ENCODE data around the gene VTI1A.

DNA sequence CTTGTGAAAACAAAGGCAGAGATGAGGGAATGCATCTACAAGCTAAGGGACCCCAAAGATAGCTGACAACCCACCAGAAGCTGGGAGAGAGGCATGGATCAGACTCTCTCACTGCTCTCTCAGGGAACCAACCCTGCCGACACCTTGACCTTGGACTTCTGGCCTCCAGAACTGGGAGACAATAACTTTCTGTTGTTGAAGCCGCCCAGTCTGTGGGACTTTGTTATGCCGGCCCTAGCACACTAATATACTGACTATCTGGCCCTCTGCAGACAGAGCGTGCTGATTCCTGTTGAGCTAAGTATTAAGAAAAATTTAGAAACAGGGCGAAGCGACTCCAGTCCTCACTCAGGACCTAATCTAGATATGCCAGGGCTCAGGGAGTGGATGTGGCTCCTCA lies 358.7 kb downstream of the VTI1A start:
- TF ChIP-seq, protein P1, sequence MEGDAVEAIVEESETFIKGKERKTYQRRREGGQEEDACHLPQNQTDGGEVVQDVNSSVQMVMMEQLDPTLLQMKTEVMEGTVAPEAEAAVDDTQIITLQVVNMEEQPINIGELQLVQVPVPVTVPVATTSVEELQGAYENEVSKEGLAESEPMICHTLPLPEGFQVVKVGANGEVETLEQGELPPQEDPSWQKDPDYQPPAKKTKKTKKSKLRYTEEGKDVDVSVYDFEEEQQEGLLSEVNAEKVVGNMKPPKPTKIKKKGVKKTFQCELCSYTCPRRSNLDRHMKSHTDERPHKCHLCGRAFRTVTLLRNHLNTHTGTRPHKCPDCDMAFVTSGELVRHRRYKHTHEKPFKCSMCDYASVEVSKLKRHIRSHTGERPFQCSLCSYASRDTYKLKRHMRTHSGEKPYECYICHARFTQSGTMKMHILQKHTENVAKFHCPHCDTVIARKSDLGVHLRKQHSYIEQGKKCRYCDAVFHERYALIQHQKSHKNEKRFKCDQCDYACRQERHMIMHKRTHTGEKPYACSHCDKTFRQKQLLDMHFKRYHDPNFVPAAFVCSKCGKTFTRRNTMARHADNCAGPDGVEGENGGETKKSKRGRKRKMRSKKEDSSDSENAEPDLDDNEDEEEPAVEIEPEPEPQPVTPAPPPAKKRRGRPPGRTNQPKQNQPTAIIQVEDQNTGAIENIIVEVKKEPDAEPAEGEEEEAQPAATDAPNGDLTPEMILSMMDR (conservative IDR thresholded peaks at IDR 0.05 in 1 of 2, IDR thresholded peaks at IDR 0.05 in 1 of 2; ENCODE audit: extremely low read depth in 1 of 2, insufficient read depth in 1 of 2, low read depth in 1 of 2, low read length in 2 of 2), result no peak
- TF ChIP-seq EZH2 (IDR thresholded peaks at IDR 0.05; ENCODE audit: borderline replicate concordance, low read length), result no peak
